PFSK-1 (cell line): ENCODE measurements around the gene PRAME.

ENCODE experiments used
- FOXP2 ChIP-seq: optimal IDR thresholded peaks from 2 replicates; pipeline ENCODE3; 2011; ENCODE audit warnings: borderline replicate concordance, control low read depth, inconsistent platforms; ENCODE audit not compliant: insufficient read depth; ENCODE audit errors: extremely low read length, extremely low read depth
- POLR2AphosphoS5 ChIP-seq: IDR thresholded peaks from 2 replicates; pipeline ENCODE4 v1.6.1; 2012; ENCODE audit warnings: low read depth, mild to moderate bottlenecking, control low read depth, low read length, moderate library complexity
- SIN3A ChIP-seq: IDR thresholded peaks from 2 replicates; pipeline ENCODE4 v1.6.1; 2012; ENCODE audit warnings: mild to moderate bottlenecking, low read length, moderate library complexity, borderline replicate concordance; ENCODE audit not compliant: insufficient read depth
- TAF1 ChIP-seq: IDR thresholded peaks from 2 replicates; pipeline ENCODE4 v1.6.1; 2012; ENCODE audit warnings: low read length, control low read depth, borderline replicate concordance; ENCODE audit not compliant: insufficient read depth
- TF ChIP-seq, protein P1 (sequence below), 2 experiments: IDR thresholded peaks; 2 replicates each; pipeline versions ENCODE4 v1.6.1 to v1.8.0; 2011 to 2012; ENCODE audit warnings: low read depth in 2 of 2, low read length in 2 of 2, control low read depth in 1 of 2, inconsistent platforms in 1 of 2, mild to moderate bottlenecking in 1 of 2, moderate library complexity in 1 of 2; ENCODE audit not compliant: insufficient read depth in 1 of 2

- TF ChIP-seq POLR2AphosphoS5, result no peak
- no peak for TF ChIP-seq FOXP2
- TF ChIP-seq TAF1, result no peak
- TF ChIP-seq, protein P1, sequence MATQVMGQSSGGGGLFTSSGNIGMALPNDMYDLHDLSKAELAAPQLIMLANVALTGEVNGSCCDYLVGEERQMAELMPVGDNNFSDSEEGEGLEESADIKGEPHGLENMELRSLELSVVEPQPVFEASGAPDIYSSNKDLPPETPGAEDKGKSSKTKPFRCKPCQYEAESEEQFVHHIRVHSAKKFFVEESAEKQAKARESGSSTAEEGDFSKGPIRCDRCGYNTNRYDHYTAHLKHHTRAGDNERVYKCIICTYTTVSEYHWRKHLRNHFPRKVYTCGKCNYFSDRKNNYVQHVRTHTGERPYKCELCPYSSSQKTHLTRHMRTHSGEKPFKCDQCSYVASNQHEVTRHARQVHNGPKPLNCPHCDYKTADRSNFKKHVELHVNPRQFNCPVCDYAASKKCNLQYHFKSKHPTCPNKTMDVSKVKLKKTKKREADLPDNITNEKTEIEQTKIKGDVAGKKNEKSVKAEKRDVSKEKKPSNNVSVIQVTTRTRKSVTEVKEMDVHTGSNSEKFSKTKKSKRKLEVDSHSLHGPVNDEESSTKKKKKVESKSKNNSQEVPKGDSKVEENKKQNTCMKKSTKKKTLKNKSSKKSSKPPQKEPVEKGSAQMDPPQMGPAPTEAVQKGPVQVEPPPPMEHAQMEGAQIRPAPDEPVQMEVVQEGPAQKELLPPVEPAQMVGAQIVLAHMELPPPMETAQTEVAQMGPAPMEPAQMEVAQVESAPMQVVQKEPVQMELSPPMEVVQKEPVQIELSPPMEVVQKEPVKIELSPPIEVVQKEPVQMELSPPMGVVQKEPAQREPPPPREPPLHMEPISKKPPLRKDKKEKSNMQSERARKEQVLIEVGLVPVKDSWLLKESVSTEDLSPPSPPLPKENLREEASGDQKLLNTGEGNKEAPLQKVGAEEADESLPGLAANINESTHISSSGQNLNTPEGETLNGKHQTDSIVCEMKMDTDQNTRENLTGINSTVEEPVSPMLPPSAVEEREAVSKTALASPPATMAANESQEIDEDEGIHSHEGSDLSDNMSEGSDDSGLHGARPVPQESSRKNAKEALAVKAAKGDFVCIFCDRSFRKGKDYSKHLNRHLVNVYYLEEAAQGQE (IDR thresholded peaks at IDR 0.05; ENCODE audit: insufficient read depth in 1 of 2, low read depth in 2 of 2, low read length in 2 of 2), result no peak
- TF ChIP-seq SIN3A, result no peak
Measured at GRCh38 chr22:22545084-22545483, 14.0 kb downstream of the PRAME start.
